ENCODE results near the gene TMUB2.

TMUB2 gene

DNA sequence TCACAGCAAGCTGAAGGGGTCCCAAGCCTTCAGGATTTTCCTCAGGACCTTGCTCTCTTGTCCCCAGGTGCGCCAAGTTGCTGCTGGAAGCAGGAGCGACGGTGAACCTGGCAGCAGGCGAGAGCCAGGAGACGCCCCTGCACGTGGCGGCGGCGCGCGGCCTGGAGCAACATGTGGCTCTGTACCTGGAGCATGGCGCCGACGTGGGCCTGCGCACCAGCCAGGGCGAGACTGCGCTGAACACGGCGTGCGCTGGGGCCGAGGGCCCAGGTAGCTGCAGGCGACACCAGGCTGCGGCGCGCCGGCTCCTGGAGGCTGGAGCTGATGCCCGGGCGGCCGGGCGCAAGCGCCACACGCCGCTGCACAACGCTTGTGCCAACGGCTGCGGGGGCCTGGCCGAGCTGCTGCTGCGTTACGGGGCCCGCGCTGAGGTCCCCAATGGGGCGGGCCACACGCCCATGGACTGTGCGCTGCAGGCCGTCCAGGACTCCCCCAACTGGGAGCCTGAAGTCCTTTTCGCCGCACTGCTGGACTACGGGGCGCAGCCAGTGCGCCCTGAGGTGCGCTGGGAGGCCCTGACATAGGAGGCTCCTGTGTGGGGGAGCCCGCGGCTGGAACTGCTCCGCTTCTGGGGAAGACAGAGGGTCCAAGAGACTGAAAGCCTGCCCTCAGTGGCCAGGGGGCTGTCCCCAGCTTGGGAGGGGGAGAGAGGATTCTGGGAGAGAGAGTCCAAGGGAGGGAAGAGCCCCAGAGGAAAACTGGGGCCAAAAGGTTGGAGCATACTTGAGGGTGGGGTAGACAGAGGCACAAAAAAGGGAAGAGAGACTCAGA lies 9.9 kb upstream of the TMUB2 start:
- no peak for DNase-seq

DNA sequence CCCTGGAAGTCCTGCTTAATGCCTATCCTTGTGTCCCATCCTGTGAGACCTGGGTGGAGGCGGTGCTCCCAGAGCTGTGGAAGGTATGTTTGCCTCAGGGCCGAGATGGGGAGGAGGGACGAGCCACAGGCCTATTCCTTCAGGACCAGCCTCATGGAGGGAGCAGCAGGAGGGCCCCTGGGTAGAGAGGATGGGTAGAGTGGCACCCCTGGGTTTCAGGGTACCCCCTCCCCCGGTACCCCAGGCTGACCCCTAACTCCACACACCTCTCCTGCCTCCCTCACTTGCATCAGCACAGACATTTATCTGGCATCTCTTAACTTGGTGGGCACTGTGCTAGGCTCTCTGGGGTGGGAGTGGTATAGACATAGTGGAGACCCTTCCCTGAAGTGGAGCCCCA lies 9.1 kb upstream of the TMUB2 start:
- no peak for DNase-seq

DNA sequence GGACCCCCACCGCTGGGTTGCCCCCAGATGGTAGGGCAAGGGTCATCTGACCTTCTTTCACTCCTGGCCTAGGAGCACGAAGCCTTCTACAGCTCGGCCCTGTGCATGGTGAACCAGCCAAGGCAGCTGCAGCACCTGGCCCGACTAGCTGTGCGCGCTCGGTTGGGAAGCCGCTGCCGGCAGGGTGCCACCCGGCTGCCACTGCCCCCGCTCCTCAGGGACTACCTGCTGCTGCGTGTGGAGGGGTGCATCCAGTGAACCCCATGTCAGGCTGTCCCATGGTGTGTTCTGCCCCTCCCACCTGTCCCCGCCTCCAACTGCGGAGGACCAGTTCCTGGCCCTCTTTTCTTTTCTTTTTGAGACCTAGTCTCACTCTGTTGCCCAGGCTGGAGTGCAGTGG lies 8.6 kb upstream of the TMUB2 start:
- DNase-seq, result no peak

DNA sequence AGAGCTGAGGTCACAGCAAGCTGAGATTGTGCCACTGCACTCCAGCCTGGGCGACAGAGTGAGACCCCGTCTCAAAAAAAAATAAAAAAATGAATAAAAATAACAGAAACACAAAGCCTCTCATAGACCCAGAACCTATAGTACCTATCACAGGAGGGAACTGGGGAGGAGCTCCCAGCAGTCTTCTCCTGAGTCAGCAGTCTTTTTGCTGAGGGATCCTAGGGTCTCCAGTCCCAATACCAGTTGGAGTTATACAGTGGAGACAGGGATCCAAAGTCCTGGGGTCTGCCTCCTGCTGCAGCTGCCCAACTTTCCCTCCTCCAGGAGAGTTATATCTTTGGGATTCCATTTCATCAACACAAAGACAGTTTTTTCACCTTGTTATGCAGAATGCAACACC lies 3.7 kb upstream of the TMUB2 start:
- DNase-seq, result no peak

DNA sequence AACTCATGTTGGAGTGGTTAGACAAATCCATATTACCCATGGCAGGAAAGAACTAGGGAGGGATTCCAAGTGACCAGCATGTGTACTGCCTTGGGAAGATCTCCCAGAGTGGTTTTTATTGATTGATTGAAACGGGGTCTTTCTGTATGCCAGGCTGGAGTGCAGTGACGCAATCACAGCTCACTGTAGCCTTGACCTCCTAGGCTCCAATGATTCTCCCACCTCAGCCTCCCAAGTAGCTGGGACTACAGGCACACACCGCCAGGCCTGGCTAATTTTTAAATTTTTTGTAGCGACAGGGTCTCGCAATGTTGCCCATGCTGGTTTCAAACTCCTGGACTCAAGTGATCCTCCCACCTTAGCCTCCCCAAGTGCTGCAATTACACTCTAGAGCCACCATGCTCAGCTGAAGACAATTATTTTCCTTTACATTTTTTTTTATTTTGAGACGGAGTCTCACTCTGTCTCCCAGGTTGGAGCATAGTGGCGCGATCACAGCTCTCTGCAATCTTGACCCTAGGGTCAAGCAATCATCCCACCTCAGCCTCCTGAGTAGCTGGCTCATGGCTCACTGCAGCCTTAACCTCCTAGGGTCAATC lies 2.5 kb upstream of the TMUB2 start:
- DNase-seq, result no peak

DNA sequence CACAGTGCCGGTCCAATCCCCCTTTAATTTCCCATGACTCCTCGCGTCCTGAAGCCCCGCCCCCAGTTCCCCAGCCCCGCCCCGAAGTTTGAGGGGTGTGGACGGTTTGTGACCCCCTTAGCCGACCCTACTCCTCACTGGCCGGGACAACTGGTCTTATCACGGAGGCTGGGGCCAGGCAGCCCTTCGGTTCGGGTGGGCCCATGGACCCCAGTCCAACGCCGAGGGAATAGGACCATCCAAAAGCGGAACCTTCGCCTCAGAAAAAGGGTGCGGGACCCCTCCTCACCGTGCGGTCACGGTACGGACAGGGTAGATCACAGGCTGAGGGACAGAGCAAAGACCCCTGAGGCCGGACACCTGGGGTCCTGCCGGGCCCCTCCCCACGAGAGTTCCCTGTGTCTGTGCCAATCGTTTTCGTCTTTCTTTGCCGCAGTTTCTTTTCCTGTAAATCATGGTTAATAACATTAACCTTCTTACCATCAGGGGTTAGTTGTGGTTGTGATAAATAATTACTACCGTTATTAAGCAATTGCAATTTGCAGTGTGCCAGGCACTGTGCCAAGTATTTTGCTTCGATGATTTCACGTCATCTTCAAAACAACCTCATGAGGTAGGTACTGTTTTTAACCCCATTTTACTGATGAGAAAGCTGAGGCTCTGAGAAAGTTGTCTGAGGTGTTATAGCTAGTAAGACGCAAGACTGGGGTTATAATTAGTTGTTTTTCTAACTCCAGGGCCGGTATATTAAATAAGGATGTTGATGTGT lies 543 bp downstream of the TMUB2 start:
- DNase-seq, result peak; percentile 16

DNA sequence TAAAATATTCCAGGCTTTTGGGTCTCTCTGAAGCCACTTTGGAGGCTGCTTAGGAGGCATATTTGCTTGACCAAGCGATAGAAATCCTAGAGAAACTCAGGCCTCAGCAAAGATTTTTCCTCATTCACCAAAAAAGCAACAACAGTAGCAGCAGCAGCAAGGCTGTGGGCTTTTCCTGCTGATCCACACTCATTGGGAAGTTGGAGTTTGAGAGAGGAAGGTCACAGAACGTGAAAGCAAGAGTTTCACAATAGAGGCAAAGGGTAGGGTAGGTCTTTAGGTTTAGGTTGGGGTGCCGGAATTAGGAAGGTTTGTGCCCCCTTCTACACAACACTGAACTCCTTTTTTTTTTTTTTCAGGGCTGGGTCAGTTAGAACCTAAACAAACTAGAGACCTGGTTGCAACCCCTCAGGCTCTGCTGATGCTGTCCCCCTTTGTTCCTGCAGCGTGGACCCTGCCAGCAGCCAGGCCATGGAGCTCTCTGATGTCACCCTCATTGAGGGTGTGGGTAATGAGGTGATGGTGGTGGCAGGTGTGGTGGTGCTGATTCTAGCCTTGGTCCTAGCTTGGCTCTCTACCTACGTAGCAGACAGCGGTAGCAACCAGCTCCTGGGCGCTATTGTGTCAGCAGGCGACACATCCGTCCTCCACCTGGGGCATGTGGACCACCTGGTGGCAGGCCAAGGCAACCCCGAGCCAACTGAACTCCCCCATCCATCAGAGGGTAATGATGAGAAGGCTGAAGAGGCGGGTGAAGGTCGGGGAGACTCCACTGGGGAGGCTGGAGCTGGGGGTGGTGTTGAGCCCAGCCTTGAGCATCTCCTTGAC lies 2.0 kb downstream of the TMUB2 start:
- no peak for DNase-seq

DNA sequence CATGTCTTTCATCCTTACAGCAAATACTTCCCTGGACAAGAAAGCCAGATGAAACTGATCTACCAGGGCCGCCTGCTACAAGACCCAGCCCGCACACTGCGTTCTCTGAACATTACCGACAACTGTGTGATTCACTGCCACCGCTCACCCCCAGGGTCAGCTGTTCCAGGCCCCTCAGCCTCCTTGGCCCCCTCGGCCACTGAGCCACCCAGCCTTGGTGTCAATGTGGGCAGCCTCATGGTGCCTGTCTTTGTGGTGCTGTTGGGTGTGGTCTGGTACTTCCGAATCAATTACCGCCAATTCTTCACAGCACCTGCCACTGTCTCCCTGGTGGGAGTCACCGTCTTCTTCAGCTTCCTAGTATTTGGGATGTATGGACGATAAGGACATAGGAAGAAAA lies 3.7 kb downstream of the TMUB2 start:
- DNase-seq, result no peak

DNA sequence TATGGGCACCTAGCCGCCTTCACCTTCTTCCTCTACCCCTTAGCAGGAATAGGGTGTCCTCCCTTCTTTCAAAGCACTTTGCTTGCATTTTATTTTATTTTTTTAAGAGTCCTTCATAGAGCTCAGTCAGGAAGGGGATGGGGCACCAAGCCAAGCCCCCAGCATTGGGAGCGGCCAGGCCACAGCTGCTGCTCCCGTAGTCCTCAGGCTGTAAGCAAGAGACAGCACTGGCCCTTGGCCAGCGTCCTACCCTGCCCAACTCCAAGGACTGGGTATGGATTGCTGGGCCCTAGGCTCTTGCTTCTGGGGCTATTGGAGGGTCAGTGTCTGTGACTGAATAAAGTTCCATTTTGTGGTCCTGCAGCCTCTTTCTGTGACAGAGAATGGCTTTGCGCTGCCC lies 4.6 kb downstream of the TMUB2 start:
- no peak for DNase-seq

DNA sequence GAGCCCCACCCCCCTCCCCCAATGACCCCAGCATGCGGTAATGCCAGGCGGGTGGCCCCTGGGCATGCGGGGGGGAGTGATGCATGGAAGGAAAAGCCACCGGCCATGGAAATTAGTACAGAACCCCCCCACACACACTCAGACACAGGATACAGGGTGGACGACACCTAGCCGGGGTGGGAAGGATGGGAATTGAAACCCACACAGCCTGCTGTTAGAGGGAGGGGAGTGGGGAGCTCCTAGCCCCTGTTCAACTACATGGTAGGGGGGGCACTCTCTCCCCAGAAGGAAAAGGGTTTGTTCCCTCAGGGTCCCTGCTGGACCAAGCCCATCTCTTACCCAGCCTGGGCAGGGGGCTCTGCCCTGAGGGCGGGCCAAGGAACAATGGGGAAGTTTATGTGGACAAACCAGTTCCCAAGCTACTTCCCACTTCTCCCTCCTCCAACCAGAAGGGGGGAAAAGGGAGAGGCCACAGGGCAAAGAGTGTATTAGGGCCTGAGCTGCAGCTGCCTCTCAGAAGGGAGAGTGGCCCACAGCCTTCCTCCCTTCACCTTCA lies 5.2 kb downstream of the TMUB2 start:
- no peak for DNase-seq

DNA sequence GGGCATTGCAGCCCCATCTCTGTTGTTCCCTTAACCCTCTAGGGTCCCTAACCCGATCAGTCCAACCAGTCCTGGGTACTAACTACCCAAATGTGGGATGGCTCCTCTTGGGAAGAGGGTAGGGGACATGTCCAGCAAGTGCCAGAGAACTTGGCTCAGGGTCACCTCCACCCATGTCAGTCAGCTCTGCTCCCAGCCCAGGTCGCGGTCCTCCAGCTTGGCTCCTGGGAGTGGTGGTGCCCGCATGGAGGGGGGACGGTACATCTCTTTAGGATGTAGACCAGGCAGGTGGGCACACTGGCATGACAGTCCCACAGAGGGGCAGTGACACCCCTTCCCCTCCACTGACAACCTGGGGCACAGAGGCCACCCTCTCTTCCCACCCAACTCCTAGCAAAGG lies 6.0 kb downstream of the TMUB2 start:
- no peak for DNase-seq

DNA sequence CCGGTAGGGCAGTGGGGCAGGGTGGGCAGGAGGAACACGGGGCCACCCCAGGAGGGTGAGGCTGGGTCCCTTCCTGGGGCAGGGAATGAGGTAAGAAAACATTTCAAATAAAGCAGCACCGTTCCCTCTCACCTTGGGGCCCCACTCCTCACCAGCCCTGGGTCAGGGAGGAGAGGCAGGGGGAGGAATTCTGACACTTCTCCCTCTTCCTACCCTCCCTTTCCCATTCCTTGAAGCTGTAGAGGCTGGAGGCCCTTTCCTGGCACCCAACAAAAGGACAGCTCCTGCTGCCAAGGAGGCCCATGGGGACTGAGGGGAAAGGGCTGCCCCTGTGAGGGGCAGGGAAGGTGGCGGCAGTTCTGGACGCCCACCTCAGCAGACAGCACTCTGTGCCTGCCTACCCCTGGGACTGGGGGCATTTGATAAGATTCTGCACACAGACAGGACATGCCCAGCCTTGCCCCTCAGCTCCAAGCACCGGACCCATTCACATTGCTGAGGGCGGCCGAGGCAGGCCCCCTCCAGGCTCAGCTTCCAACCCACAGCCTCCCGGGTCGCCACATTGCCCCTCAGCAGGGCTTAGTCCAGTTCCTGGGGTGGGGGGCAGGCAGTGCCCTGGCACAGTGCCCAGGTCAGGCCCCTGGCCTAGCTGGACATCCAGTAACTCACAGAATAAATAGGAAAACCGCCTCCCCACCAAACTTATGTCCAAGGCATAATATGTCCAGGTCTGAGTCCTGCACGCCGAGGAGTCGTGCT lies 6.7 kb downstream of the TMUB2 start:
- DNase-seq, result no peak

DNA sequence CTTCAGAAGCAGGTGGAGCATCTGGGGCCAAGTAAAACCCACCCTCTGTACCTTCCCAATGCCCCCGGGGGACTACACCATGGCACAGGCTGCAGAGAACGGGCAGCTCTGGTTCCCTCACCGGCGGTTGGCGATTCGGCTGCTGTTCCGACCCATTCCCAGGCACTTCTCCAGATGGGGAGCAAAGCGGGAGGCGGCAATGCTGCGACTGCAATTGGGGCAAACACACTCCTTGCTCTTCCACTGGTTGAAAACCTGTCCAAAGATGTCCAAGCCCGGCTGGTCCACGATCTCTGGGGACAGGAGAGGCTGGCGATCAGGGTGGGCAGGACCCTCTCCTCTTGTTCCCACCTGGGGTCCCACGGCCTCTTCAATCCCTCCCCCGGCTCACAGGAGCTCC lies 10.3 kb downstream of the TMUB2 start:
- no peak for DNase-seq

DNA sequence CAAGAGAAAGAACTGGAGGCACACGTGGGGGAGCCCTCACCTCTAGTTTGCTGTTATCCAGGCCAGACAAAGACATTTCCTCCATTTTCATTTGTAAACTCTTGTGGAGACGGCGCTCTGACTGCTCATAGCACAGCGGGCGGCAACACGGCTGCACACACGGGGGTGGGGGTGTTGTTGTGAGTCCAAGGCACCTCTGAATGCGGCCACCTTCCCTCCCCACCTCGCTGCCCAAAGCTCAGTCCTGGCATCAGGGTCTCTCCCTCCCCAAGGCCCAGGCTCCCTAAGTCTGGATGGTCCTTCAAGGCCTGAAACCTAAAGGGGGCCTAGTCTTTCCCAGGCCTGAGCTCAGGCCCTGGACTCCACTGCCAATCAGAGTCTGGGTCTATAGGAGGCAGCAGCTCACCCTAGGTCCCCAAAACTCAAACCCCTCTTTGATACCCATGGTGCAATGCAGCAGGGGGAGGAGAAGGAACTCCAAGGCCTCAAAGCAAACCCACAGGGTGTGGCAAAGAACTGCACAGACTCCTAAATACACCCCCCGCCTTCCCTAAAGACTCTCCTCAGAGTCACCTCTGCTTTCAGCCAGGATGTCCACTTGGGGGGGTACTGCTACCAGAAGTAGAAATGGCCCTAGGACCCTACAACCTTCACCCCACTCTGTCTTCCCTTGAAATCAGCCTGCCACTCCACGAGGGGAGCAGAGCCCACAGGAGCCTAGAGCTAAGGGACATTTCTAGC lies 11.4 kb downstream of the TMUB2 start:
- DNase-seq, result peak; percentile 80

DNA sequence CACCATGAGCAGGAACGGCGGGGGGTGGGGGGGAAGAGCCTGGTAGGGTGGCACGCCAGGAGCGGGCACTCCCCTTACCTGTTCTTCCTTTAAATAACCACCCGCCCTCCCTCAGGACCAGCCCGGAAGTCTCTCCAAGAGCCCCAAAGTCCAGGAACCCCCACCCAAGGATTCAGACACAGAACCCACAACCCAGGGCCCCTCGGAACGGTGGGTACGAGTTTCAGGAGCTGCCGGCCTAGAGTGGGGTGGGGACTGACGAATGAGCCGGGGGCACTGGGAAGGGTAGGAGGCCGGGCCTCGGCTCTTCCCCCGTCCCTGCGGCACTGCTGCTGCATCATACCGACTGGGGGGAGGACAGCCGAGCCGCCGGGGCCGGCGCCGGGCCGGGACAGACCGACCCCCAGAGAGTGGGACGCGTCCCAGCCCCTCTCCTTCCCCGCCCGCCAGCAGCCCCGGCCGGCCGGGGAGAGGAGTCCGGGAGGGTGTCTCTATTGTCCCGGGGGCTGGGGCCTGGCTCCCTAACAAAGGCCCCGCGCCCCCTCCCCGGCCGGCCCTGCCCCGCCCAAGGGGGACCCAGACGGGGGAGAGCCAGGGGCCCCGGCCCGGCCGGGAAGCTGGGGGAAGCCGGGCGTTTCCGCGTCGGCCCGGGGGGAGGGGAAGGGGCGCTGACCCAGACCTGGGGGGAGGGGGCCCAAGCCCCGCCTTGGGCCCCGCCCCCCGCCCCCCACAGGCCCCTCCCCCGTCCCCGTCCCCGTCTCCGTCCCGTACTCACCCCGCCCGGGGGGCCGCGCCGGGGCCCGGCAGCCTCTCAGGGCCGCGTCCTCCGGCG lies 12.2 kb downstream of the TMUB2 start:
- DNase-seq, result peak; percentile 76

DNA sequence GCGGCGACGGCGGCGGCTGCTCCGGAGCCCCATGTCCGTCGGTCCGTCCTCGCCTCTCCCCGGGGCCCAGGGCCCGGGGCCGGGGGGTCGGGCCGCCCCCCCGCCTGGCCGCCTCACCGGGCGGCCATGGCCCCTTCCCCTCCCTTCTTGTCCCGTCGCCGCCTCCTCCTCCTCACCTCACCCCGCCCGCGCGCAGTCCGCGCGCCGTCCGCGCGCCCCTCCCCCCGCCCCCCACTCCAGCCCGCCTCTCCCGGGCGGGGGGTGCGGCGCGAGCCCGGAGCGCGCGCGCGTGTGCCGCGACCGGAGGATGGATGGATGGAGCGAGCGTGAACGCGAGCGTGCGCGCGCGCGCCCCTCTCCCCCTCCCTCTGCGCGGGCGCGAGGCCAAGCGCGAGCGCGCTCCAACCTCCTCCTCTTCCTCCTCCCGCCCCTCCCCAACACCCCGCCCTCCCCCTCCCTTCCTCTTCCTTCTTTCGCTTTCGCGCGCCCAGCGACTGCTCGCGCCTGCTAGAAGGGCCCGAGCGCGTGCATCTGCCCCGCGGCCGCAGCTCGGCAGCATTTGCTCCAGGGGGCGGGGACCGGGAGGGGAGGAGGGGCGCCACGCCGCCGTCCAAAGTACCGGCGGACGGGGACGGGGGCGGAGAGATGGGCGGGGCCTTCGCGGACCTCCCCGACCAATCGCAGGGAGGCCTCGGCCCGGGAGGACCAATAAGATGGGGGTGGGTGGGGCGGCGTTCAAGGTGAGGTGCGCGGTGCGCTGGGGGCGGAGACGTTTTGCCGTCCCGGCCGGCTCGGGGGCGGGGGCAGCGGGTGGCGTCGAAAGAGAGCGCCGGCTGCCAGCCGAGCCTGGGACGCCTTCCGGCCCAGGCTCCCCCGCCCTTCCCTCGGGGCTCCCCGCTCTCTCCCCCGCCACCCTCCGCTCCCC lies 13.0 kb downstream of the TMUB2 start, which contains the start of gene ATXN7L3:
Gene ATXN7L3, minus strand, starts transcription at position 332 of the 925 bp plus-strand sequence. CDS start 1,814 bp downstream, outside the sequence.
- DNase-seq, result peak; percentile 99

DNA sequence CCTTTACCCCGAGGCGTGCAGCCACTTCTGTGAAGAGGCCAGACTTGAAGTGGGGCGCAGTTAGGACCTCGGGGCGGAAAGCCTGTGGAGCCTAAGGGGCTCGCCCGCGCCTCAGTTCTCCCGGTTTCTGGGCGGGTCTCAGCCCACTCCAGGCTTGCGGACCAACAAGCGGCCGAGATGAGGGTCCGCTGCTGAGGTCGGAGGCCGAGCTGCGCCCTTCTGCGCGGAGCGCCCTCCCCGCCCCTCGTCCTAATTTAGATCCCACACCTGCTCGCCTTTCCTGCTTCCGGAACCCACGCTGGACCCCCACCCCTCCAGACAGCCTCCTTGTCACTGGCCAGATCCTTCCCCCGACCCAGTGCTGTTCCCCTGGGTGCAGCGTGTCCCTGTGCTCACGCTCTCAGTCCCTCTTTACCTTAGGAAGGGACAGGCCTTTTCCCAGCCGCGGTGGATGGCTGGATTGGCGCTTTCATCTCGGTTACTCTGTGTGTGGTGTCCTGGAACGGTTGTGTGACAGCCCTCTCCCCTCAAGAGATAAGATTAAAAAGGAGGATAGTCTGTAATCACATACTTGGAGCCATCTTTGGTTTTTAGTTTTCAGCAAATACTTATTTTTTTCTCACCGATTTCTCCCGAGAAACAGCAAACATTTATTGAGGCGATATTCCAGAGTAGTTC lies 13.8 kb downstream of the TMUB2 start:
- no peak for DNase-seq

DNA sequence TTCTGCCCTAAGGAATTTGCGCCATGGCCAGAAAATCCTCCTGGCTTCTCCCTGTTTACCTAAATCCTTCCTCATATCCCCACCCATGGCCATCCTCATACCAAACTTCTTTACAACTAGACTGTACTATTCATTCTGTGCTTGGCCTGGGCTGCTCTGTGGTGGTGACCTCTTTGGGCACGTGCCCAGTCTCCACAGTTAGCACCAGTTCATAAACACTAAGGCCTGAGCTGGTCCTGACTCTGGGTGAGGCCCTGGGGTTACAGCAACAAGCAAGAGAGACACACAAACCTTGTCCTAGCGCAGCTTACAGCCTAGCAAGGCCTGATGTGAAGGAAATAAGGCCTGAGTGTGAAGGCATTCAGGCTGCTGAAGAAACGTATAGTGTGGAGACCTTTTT lies 16.0 kb downstream of the TMUB2 start:
- no peak for DNase-seq
